GM18507 (cell line): ENCODE measurements around the gene PXK.
A peak's percentile ranks its signal among the peaks of the same experiment; 100 is the strongest.

Experiments used
- DNase-seq: peaks from one replicate; pipeline ENCODE4 v3.0.0; 2011; ENCODE audit warnings: low read depth; ENCODE audit not compliant: insufficient read length; ENCODE audit errors: extremely low spot score
- FAIRE-seq: peaks from 2 replicates; lab custom pipeline; 2011; peaks lifted over from hg19 to GRCh38; lab: Jason Lieb, UNC

Gene PXK

DNA sequence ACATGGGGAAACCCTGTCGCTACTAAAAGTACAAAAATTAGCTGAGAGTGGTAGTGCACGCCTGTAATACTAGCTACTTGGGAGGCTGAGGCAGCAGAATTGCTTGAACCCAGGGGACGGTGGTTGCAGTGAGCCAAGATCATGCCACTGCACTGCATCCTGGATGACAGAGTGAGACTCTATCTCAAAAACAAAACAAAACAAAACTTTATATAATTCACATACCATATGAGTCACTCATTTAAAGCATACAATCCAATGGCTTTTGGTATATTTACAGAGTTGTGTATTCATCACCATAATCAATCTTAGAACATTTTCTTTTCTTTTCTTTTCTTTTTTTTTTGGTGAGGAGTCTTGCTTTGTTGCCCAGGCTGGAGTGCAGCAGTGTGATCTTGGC is 8.7 kb downstream of the PXK start:
- FAIRE-seq (no peak), DNase-seq (no peak)

DNA sequence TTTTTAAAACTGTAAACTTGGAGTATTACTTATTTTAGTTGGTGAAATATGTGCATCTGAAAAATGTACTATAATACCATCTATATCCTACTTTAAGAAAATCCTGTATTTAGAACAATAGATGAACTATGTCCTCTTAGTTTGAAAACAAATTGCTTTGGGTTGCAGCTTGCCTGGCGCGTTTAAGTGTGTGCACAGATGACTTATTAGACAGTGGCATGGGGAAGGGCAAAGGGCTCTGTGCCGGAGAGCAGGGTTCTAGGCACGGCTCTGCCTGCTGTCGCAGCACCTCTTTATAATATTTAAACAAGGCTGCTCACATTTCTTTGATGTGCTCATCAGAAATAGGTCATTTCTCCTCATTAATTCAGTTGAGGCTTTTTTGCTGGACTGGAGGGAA is 10.0 kb downstream of the PXK start:
- FAIRE-seq (no peak), DNase-seq (no peak)

DNA sequence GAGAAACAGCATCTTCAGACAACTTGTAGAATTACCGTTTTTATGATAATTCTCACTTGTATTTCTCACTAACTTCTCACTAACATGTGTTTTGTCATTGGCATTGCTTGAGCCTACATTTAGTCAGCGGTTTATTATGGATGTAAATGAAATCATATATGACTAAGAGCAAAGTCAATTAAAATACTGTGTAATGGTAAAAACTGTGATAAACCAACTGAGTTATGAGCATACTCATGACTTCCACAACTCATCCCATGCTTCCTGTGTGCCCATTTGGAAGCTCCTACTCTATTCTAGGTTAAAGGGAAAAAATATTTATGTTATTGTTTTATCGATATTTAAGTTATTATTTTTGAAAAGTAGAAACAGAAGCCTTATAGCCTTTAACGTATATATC is 12.8 kb downstream of the PXK start:
- FAIRE-seq (no peak), DNase-seq (no peak)

- DNase-seq (no peak), FAIRE-seq (no peak)
These were observed 13.7 kb downstream of the PXK start for GRCh38 chr3:58346368-58346767.

- FAIRE-seq: no peak
- no peak for DNase-seq
These were observed 15.3 kb downstream of the PXK start for GRCh38 chr3:58347984-58348383.

DNA sequence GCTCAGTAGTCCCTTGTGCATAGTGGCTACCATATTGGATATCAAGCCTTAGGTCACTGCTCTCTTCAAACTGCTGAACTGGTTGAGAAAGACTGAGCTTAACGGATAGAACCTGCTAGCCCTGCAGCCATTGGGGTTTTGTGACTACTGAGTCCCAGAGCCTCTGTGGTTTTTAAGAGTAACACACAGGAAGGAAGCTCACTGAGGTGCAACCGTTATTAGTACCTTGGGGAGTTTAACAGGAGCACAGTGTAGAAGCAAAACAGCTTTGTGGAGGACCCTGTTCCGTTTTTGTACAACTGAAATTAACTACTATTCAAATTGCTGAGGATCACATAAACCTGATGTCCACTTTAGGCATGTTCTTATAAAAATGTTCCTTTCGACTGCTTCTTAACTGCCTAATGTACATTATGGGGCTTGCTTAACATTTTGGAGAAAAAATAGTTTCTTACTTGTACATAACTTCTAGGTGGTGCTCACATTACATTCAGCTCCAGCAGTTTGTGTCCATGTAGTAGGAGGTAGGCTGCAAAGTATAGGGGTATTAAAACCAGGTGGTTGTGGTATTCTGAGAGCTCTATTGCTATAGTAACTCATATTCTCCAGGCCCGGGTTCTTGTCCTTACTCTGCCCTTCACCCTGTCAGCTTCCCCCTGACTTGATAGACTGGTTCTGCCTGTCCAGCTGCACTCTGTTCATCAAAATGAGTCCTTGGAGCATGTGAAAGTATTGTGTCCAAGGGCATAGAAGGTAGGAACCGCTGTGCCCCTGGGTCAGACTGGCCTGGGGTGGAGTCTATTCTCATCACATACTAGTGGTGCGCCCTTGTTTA is 17.3 kb downstream of the PXK start:
- DNase-seq (peak; percentile 40), FAIRE-seq (peak; percentile 99)

DNA sequence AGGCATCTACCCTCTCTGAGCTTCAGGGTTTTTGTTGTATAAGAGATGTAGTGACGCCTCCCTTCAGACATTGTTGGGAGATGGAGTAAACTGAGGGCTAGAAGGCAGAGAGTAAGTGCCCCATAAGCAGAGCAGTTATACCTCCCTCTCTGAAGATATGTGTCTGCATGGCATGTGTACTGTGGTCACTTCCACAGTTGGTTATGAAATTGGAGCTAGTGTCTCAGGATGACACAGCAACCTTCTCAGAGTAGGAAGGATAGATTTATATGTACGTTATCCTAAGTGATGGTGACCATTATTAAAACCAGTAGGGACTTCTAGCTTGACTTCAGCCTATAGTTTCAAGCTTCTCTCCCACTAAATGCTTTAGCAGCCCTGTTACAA is 17.9 kb downstream of the PXK start:
- FAIRE-seq (peak; percentile 69), DNase-seq (no peak)

DNA sequence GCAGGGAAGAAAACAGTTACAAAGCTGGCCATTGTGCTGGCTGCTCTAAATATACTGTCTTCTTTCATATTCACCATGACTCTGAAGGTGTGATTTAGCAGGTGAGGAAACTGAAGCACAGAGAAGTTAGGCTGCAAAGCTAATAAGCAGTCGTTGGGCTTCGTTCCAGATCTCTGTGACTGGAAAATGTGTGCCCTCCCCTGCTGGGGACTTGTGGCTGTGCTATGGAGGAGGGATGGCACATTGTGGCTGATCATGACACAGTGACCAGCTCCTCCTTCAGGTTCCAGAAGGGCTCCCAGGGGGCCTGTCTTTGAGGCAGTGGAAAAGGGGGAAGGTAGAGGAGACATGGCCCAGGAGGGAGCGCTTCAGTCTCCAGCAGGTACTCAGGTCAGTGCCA is 19.2 kb downstream of the PXK start:
- no peak for DNase-seq
- peak; percentile 83 for FAIRE-seq

DNA sequence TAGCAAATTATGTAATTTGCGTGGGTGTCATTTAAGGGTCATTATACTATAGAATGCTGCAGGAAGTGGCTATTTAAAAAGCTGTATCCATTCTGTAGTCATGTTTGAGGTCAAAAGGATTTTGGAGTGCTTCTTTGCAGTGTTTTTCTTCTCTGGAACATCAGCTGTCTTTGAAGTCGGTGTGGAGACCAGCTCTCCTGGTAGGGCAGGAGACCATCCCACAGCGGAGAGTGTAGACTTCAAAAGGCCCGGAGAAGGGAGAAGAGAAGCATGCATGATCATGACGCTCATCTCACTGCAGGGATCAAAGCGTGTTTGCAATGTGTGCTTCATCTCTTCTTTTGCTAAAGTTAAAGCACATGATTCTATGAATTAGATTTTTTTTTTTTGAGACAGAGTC is 19.9 kb downstream of the PXK start:
- DNase-seq (no peak), FAIRE-seq (no peak)

DNA sequence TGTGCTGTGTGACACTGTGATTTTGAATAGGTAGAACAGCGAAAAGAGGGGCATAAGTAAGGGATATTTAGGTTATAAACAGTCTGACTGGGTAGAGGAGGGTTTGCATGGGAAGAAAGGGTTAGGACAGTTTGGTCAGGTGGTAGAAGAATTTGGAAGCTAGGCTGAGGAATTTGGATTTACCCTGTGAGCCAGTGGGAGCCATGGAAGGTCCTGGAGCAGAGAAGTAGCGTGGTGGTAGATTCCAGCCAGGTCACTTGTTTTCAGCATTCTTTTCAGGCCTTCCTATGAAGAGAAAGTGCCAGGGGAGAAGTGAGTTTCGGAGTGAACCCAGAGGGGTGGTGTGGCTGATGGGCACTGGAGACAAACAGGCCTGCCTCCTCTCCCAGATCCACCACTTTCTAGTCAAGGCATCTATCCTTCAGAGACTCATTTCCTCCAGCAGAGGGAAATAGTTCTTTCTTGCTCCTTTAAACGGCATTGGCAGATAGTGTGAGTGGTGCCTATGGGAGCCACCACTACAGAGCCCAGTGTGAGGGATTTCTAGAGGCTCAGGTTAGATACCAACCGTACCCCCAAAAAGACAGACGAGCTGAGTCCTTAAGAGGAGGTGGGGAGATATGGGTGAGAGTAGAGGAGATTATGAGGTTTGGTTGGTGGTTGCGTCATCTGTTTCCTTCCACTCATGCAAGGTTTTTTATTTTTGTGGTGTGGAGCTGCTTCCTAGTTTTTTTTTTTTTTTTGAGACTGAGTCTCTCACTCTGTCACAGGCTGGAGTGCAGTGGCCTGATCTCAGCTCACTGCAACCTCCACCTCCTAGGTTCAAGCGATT is 21.2 kb downstream of the PXK start:
- DNase-seq: no peak

GRCh38 chr3:58355179-58355578 is 22.5 kb downstream of the PXK start:
- peak; percentile 67 for FAIRE-seq

More for the DNA sequence above, 21.2 kb downstream of the PXK start:
- FAIRE-seq: peak; percentile 48

DNA sequence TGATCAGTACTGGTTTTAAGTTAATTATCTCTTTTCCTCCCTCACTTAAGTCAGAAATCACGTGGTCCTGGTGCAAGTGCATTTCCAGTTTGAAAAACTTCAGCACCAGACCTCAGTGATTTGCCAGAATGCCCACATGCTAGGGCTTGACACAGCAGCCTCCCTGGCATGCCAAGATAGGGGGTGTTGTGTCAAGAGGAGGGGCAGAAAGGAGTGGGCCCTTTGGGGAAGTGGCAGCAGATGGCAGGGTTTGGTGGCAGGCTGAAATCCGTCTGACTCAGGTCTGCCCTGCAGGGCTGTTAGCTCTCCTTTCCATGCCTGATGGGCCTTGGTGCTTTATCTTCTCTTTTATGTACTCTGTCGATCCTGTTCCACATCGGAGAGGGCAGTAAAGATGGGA is 23.4 kb downstream of the PXK start:
- no peak for FAIRE-seq
- no peak for DNase-seq

More at GRCh38 chr3:58355179-58355578, 22.5 kb downstream of the PXK start:
- no peak for DNase-seq

DNA sequence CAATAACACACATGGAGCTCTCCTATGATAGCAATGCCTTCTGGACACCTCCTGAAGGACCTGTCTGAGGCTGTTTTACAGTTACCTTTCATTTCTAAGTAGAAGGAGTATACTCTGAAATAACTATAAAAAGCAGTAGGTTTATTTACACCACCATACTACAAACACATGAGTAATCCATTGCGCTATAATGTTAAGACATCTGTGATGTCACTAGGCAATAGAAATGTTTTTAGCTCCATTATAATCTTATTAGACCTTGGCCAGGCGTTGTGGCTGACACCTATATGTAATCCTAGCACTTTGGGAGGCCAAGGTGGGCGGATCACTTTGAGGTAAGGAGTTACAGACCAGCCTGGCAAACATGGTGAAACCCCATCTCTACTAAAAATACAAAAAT is 24.7 kb downstream of the PXK start:
- DNase-seq: no peak
- FAIRE-seq: no peak

- no peak for FAIRE-seq
- DNase-seq: no peak
These were observed 25.4 kb downstream of the PXK start for GRCh38 chr3:58358092-58358491.

GRCh38 chr3:58358808-58359207 is 26.1 kb downstream of the PXK start:
- FAIRE-seq (no peak), DNase-seq (no peak)

GRCh38 chr3:58359621-58360020 is 26.9 kb downstream of the PXK start:
- FAIRE-seq (no peak), DNase-seq (no peak)

GRCh38 chr3:58361866-58362265 is 29.2 kb downstream of the PXK start:
- DNase-seq (no peak), FAIRE-seq (no peak)

GRCh38 chr3:58366699-58367098 is 34.0 kb downstream of the PXK start:
- FAIRE-seq (no peak), DNase-seq (no peak)

GRCh38 chr3:58369038-58369437 is 36.3 kb downstream of the PXK start:
- FAIRE-seq: no peak
- DNase-seq: no peak

DNA sequence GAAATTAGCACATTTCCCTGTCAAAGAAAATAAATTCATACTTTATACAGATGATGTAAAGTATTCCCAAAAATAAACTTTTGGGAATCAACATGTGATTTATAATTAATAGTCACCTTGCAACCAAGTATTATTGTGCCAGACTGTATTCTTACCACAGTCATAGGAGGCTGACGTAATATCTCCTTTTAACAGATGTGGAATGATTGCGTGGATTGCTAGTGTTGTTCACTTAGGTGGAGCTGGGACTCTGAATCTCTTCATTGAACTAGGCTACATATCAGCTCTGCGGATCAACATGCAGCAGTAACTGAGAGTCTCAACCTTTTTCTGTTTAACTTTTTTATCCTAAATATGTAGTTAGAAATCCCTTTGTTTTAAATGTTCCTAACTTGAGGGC is 37.2 kb downstream of the PXK start:
- DNase-seq: no peak
- no peak for FAIRE-seq

- DNase-seq: no peak
- FAIRE-seq: no peak
These were observed 37.7 kb downstream of the PXK start for GRCh38 chr3:58370407-58370806.
